ENCODE data around the gene UQCRHL.

- TF ChIP-seq POLR2A (IDR thresholded peaks at IDR 0.05): no peak
- TF ChIP-seq, protein P1, sequence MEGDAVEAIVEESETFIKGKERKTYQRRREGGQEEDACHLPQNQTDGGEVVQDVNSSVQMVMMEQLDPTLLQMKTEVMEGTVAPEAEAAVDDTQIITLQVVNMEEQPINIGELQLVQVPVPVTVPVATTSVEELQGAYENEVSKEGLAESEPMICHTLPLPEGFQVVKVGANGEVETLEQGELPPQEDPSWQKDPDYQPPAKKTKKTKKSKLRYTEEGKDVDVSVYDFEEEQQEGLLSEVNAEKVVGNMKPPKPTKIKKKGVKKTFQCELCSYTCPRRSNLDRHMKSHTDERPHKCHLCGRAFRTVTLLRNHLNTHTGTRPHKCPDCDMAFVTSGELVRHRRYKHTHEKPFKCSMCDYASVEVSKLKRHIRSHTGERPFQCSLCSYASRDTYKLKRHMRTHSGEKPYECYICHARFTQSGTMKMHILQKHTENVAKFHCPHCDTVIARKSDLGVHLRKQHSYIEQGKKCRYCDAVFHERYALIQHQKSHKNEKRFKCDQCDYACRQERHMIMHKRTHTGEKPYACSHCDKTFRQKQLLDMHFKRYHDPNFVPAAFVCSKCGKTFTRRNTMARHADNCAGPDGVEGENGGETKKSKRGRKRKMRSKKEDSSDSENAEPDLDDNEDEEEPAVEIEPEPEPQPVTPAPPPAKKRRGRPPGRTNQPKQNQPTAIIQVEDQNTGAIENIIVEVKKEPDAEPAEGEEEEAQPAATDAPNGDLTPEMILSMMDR (IDR thresholded peaks at IDR 0.05): no peak
- no peak for TF ChIP-seq POLR2AphosphoS5 (IDR thresholded peaks at IDR 0.05)
- no peak for TF ChIP-seq EP300 (IDR thresholded peaks at IDR 0.05)
These were observed 35.5 kb downstream of the UQCRHL start for GRCh38 chr1:15771836-15772515.
